PC-9 (cell line): ENCODE results near the gene CD14. TPM values are rescaled to one million over a fixed set of nuclear protein-coding genes. Genes with fewer than 3 reads are reported as not detected.

ENCODE experiments used
- BruUV-seq: library from RNA; stranded (reverse); fragments of 400-500 nt; replicated peaks from 2 replicates; lab custom pipeline; 2021; lab: Mats Ljungman, UMichigan
- CTCF ChIA-PET: fragments of 300-600 bp; sonication (Branson Sonifier 250); formaldehyde crosslinking; loops from one replicate; lab custom pipeline; 2022; ENCODE audit warnings: antibody characterized with exemption; lab: Charles Lee
- POLR2A ChIA-PET: fragments of 300-600 bp; sonication (Branson Sonifier 250); formaldehyde crosslinking; loops from one replicate; lab custom pipeline; 2022; ENCODE audit warnings: antibody characterized with exemption; ENCODE audit not compliant: unreplicated experiment; lab: Charles Lee
- DNase-seq, 2 experiments: peaks; one replicate each; pipeline versions ENCODE4 v3.0.0 to v3.0.0-alpha.2; 2015 to 2022; ENCODE audit warnings: mixed read lengths in 1 of 2
- H2AFZ ChIP-seq: fragments of 200-600 bp; sonication (generic); 2 replicates; pipeline ENCODE4 v1.8.1; 2017; ENCODE audit warnings: antibody characterized with exemption
- H3F3A ChIP-seq: fragments of 200-600 bp; sonication (generic); 2 replicates; pipeline ENCODE4 v1.8.1; 2017; ENCODE audit warnings: antibody characterized with exemption, mild to moderate bottlenecking, low read depth; ENCODE audit not compliant: insufficient read depth
- H3K27ac ChIP-seq: fragments of 200-600 bp; sonication (generic); 2 replicates; pipeline ENCODE4 v1.6.1; 2016; ENCODE audit warnings: mixed run types
- H3K27me3 ChIP-seq: fragments of 200-600 bp; sonication (generic); 2 replicates; pipeline ENCODE4 v1.6.1; 2016; ENCODE audit warnings: low read depth, mixed run types; ENCODE audit not compliant: insufficient read depth
- H3K36me3 ChIP-seq: fragments of 200-600 bp; sonication (generic); 2 replicates; pipeline ENCODE4 v1.6.1; 2016; ENCODE audit warnings: low read depth, mixed run types
- H3K4me1 ChIP-seq: fragments of 200-600 bp; sonication (generic); replicated peaks from 2 replicates; pipeline ENCODE4 v1.6.1; 2016; ENCODE audit warnings: mixed run types; ENCODE audit not compliant: insufficient read depth
- H3K4me2 ChIP-seq: fragments of 200-600 bp; sonication (generic); 2 replicates; pipeline ENCODE4 v1.6.1; 2017; ENCODE audit warnings: mixed run types
- H3K4me3 ChIP-seq: fragments of 200-600 bp; sonication (generic); 2 replicates; pipeline ENCODE4 v1.6.1; 2016; ENCODE audit warnings: mixed run types
- H3K79me2 ChIP-seq: fragments of 200-600 bp; sonication (generic); 2 replicates; pipeline ENCODE4 v1.6.1; 2017; ENCODE audit warnings: low read depth, mixed run types
- H3K9me2 ChIP-seq: fragments of 200-600 bp; sonication (generic); 2 replicates; pipeline ENCODE4 v1.8.1; 2017; ENCODE audit warnings: mild to moderate bottlenecking; ENCODE audit not compliant: insufficient read depth
- H3K9me3 ChIP-seq: fragments of 200-600 bp; sonication (generic); 2 replicates; pipeline ENCODE4 v1.8.1; 2016; ENCODE audit warnings: low read depth; ENCODE audit not compliant: insufficient read depth
- H4K20me1 ChIP-seq: fragments of 200-600 bp; sonication (generic); 2 replicates; pipeline ENCODE4 v1.8.1; 2017; ENCODE audit not compliant: insufficient read depth
- EZH2 ChIP-seq: fragments of 200-600 bp; sonication (generic); IDR thresholded peaks from 2 replicates; pipeline ENCODE4 v1.8.0; 2017; ENCODE audit warnings: antibody characterized with exemption, low read depth
- intact Hi-C: fragments of 100-400 bp; cut with micrococcal nuclease; formaldehyde crosslinking; loops from one replicate; pipeline ENCODE4 v1.10.0; 2022; ENCODE audit not compliant: unreplicated experiment
- microRNA-seq: library from miRNA; unstranded; fragments of <30 nt; microRNA quantifications from one replicate; pipeline ENCODE4 v1.2.0, GENCODE V29; 2021; ENCODE audit warnings: borderline number of aligned reads, borderline replicate concordance
- total RNA-seq: library from RNA; stranded (reverse); gene quantifications from 2 replicates; pipeline ENCODE4 v1.2.3, GENCODE V29; 2021
- TF ChIP-seq, protein P1 (sequence below): fragments of 200-600 bp; sonication (generic); conservative IDR thresholded peaks from 2 replicates; pipeline ENCODE4 v1.6.1; 2017; ENCODE audit warnings: mixed run types, antibody characterized with exemption, mild to moderate bottlenecking, moderate library complexity

CD14 gene
- total RNA-seq, 1 experiment from 2014 or later: 0.81 TPM

- Histone ChIP-seq H3K4me3 (no peak overlapping the region), H3K27ac (no peak overlapping the region), H3F3A (no peaks in the 10 kb centered on the region), H3K9me3 (no peaks in the 10 kb centered on the region; the same call in 1 of the 2 replicates), H4K20me1 (no peaks in the 10 kb centered on the region), H3K4me2 (no peak overlapping the region), H3K36me3 (no peaks in the 10 kb centered on the region), H3K9me2 (0 out of 2 replicates have a peak, but pooled peaks cover 3% of the 10 kb centered on the region), H2AFZ (no peak overlapping the region), H3K27me3 (no peaks in the 10 kb centered on the region), H3K79me2 (no peaks in the 10 kb centered on the region), H3K4me1 (no peaks in the 10 kb centered on the region)
- BruUV-seq: no TSS peak
- ChIA-PET POLR2A (no interaction called here), CTCF (no interaction called here)
- intact Hi-C loops: no loop called here
- DNase-seq: no peak
- no peak for TF ChIP-seq EZH2
- TF ChIP-seq, protein P1, sequence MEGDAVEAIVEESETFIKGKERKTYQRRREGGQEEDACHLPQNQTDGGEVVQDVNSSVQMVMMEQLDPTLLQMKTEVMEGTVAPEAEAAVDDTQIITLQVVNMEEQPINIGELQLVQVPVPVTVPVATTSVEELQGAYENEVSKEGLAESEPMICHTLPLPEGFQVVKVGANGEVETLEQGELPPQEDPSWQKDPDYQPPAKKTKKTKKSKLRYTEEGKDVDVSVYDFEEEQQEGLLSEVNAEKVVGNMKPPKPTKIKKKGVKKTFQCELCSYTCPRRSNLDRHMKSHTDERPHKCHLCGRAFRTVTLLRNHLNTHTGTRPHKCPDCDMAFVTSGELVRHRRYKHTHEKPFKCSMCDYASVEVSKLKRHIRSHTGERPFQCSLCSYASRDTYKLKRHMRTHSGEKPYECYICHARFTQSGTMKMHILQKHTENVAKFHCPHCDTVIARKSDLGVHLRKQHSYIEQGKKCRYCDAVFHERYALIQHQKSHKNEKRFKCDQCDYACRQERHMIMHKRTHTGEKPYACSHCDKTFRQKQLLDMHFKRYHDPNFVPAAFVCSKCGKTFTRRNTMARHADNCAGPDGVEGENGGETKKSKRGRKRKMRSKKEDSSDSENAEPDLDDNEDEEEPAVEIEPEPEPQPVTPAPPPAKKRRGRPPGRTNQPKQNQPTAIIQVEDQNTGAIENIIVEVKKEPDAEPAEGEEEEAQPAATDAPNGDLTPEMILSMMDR: no peak
Observed at GRCh38 chr5:140587495-140587894, 45.5 kb downstream of the CD14 start.

Small RNA genes within 50 kb of the gene (microRNA-seq; reads per million reads assigned to microRNA genes)
- gene MIR3655: not detected

Other genes starting within 250 kb of the CD14 start
- 90.7 and 109 TPM in 2 replicates for gene ANKHD1, start 231.3 kb downstream of the CD14 start, total RNA-seq
- gene EIF4EBP3, start 85.5 kb downstream of the CD14 start, total RNA-seq: 4.8 and 5.6 TPM in 2 replicates
- 30.5 and 36.1 TPM in 2 replicates for gene SRA1, start 75.7 kb downstream of the CD14 start, total RNA-seq
- 23.4 and 26.0 TPM in 2 replicates for gene APBB3, start 68.6 kb downstream of the CD14 start, total RNA-seq
- 44.2 and 66.2 TPM in 2 replicates for gene SLC35A4, start 68.3 kb downstream of the CD14 start, total RNA-seq
- 12.1 and 25.2 TPM in 2 replicates for gene TMCO6, start 6.3 kb upstream of the CD14 start, total RNA-seq
- gene NDUFA2, start 14.5 kb upstream of the CD14 start, total RNA-seq: 69.7 and 72.7 TPM in 2 replicates
- gene IK, start 14.7 kb upstream of the CD14 start, total RNA-seq: 74.2 and 86.7 TPM in 2 replicates
- 37.9 and 39.2 TPM in 2 replicates for gene WDR55, start 31.7 kb upstream of the CD14 start, total RNA-seq
- 1.2 and 2.0 TPM in 2 replicates for gene DND1, start 40.4 kb upstream of the CD14 start, total RNA-seq
- 52.0 and 64.3 TPM in 2 replicates for gene HARS1, start 58.2 kb upstream of the CD14 start, total RNA-seq
- 28.8 and 31.1 TPM in 2 replicates for gene HARS2, start 58.3 kb upstream of the CD14 start, total RNA-seq
- 53.5 and 60.1 TPM in 2 replicates for gene ZMAT2, start 67.3 kb upstream of the CD14 start, total RNA-seq
- gene PCDHA1, start 153.0 kb upstream of the CD14 start, total RNA-seq: not detected in 2 replicates
- gene PCDHA2, start 161.7 kb upstream of the CD14 start, total RNA-seq: not detected in 2 replicates
- not detected in 2 replicates for gene PCDHA3, start 167.9 kb upstream of the CD14 start, total RNA-seq
- gene PCDHA4, start 173.9 kb upstream of the CD14 start, total RNA-seq: not detected in 2 replicates
- gene PCDHA5, start 188.4 kb upstream of the CD14 start, total RNA-seq: not detected in 2 replicates
- gene PCDHA6, start 194.8 kb upstream of the CD14 start, total RNA-seq: not detected in 2 replicates
- not detected in 2 replicates for gene PCDHA7, start 201.1 kb upstream of the CD14 start, total RNA-seq
- gene PCDHA8, start 208.0 kb upstream of the CD14 start, total RNA-seq: not detected in 2 replicates
- not detected in 2 replicates for gene PCDHA9, start 215.2 kb upstream of the CD14 start, total RNA-seq
- not detected in 2 replicates for gene PCDHA10, start 222.7 kb upstream of the CD14 start, total RNA-seq
- gene PCDHA11, start 235.8 kb upstream of the CD14 start, total RNA-seq: not detected in 2 replicates
- not detected in 2 replicates for gene PCDHA12, start 242.1 kb upstream of the CD14 start, total RNA-seq
- gene PCDHA13, start 248.9 kb upstream of the CD14 start, total RNA-seq: not detected in 2 replicates